AG04450 (cell line): ENCODE results near the gene SMOC1. TPM values are rescaled to one million over a fixed set of nuclear protein-coding genes. Genes with fewer than 3 reads are reported as not detected.
A peak's percentile ranks its signal among the peaks of the same experiment; 100 is the strongest.

Experiments
- CTCF ChIA-PET: fragments of 300-600, 350-600 bp; formaldehyde crosslinking; extraction: SDS; loops from one replicate; lab custom pipeline; 2022; ENCODE audit warnings: antibody characterized with exemption, inconsistent platforms; lab: Charles Lee
- POLR2A ChIA-PET: fragments of 350-600 bp; formaldehyde crosslinking; extraction: SDS; loops from one replicate; lab custom pipeline; 2021; ENCODE audit warnings: antibody characterized with exemption, inconsistent platforms; lab: Yijun Ruan, JAX
- DNase-seq: peaks from one replicate; pipeline ENCODE4 v3.0.0-alpha.2; 2011; ENCODE audit warnings: low read depth, low spot score
- H3K27ac ChIP-seq: one replicate; pipeline ENCODE4 v1.5.1; 2012; ENCODE audit warnings: low read depth, low read length, control low read depth
- H3K27me3 ChIP-seq: one replicate; pipeline ENCODE4 v1.6.0; 2012; ENCODE audit warnings: low read length; ENCODE audit not compliant: control insufficient read depth, insufficient read depth
- H3K4me3 ChIP-seq: 2 replicates; pipeline ENCODE4 v1.5.1; 2011; ENCODE audit warnings: mild to moderate bottlenecking, low read depth, low read length, control low read depth
- H3K9me3 ChIP-seq: 2 replicates; pipeline ENCODE4 v1.5.1; 2012; ENCODE audit warnings: low read length; ENCODE audit not compliant: control insufficient read depth, insufficient read depth
- CTCF ChIP-seq: IDR thresholded peaks from 2 replicates; pipeline ENCODE4 v1.5.1; 2011; ENCODE audit warnings: low read depth, low read length, control low read depth, inconsistent platforms
- polyA plus RNA-seq: library from polyadenylated mRNA; depleted of rRNA; stranded (reverse); fragments of >200 nt; gene quantifications from 2 replicates; pipeline ENCODE4 v1.2.3, GENCODE V29; 2011

The SMOC1 gene
- polyA plus RNA-seq, 1 experiment: 19.2 TPM

DNA sequence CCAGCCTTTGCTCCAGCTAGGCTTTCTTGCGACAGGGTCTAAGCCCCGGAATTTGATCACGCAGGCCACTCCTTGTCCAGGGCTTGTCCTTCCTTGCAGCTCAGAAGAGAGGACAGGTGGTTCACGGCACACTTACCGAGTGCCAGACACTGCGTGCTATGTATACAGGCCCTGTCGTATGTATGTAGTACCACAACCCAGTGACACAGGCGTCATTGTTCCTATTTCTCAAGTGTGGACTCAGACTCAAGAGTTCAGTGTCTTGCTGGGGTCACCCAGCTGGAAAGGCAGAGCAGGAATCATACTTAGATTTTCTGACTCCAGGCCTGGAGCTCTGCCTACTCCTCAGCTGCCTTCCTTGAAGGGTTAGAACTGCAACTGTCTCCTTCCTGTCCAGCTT is 153.9 kb downstream of the SMOC1 start:
- no peak for TF ChIP-seq CTCF
- ChIA-PET CTCF (interaction anchor here (0.9 to 2.9 kb wide), 3 partner anchors 12 to 215 kb away, joined by 3 to 17 read pairs (median 5); no protein-coding TSS in a partner anchor), POLR2A (no interaction called here)
- H3K4me3 ChIP-seq: no peak overlapping the region
- no peaks in the 10 kb centered on the region for H3K27me3 ChIP-seq
- no peaks in the 10 kb centered on the region for H3K9me3 ChIP-seq
- no peak for DNase-seq
- H3K27ac ChIP-seq: no peak overlapping the region

GRCh38 chr14:70033561-70033960 is 154.3 kb downstream of the SMOC1 start:
- CTCF ChIA-PET: interaction anchor here (0.9 to 4.0 kb wide), 3 partner anchors 12 to 215 kb away, joined by 3 to 14 read pairs (median 5); no protein-coding TSS in a partner anchor
- no peak for TF ChIP-seq CTCF
- POLR2A ChIA-PET: no interaction called here
- Histone ChIP-seq H3K9me3 (no peaks in the 10 kb centered on the region), H3K27me3 (no peaks in the 10 kb centered on the region), H3K4me3 (no peak overlapping the region), H3K27ac (no peak overlapping the region)
- no peak for DNase-seq

GRCh38 chr14:70034257-70034656 is 155.0 kb downstream of the SMOC1 start:
- H3K27me3 ChIP-seq: no peaks in the 10 kb centered on the region
- ChIA-PET POLR2A (interaction anchor here (0.7 kb wide), 1 partner anchor 155 kb away, joined by 3 read pairs; the partner anchor contains the start of gene SMOC1), CTCF (interaction anchor here (2.3 to 4.0 kb wide), 2 partner anchors 157 to 216 kb away, joined by 5 to 14 read pairs; no protein-coding TSS in a partner anchor)
- no peak overlapping the region for H3K4me3 ChIP-seq
- DNase-seq: no peak
- H3K9me3 ChIP-seq: no peaks in the 10 kb centered on the region
- H3K27ac ChIP-seq: no peak overlapping the region
- TF ChIP-seq CTCF: no peak

DNA sequence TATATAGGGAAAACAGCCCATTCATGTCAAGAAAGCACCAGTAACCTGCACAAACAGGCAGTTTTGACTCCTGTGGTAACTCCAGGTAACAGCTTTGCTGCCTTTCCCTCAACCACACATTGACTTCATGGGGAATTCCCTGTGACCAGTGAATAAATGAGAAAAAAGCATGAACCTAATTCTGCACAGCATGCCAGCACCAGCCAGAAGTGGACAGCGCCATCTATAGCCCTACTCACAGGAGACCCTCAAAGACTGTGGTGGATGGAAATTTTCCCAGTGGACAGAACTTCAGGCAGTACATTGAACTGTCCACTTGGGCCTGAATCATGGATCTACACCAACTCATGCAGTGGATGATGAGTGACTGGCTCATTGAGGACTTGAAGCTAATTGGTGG is 157.4 kb downstream of the SMOC1 start:
- CTCF ChIA-PET: interaction anchor here (0.9 to 4.0 kb wide), 2 partner anchors 9 to 218 kb away, joined by 4 to 14 read pairs; no protein-coding TSS in a partner anchor

More for the DNA sequence above, 157.4 kb downstream of the SMOC1 start:
- H3K4me3 ChIP-seq: no peak overlapping the region
- POLR2A ChIA-PET: interaction anchor here (0.7 kb wide), 1 partner anchor 235 kb away, joined by 6 read pairs; no protein-coding TSS in a partner anchor
- no peak for DNase-seq
- no peak overlapping the region for H3K27ac ChIP-seq
- no peaks in the 10 kb centered on the region for H3K9me3 ChIP-seq
- TF ChIP-seq CTCF: 0 out of 2 replicates have a peak, but pooled peaks have one; percentile 6
- H3K27me3 ChIP-seq: no peaks in the 10 kb centered on the region
